ENCODE measurements around the gene COL28A1.
"Not testable (repeated sequence)": the region's sequence is repeated elsewhere in the genome, so short reads cannot be mapped to it uniquely, and the experiment has no call there.

Gene COL28A1

GRCh38 chr7:7535691-7536090, at the start of gene COL28A1:
COL28A1 (minus strand) TSS chr7:7535873; CDS start chr7:7532875, 2,998 bp downstream.
- no peak for DNase-seq

- DNase-seq = no peak
Measured at GRCh38 chr7:7584653-7585052, 49.0 kb upstream of the COL28A1 start.

- DNase-seq = no peak
Measured at GRCh38 chr7:7583731-7584130, 48.1 kb upstream of the COL28A1 start.

DNA sequence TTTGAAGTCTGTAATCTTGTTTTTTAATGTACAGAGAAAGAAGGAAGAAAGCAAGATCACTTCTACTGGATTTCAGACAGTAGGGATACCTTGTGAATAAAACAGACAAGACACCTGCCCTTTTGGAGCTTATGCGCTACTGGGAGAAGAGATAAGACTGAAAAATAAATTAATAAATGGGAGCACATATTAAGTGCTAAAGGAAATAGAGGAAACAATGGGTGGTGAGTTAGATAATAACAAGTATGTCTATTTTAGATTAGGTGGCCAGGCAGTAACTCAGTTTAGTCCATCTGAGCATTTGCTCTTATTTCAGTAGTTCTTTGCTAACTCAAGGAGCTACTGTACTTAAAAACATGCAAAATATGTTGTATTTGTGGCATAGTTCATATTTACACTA, 46.9 kb upstream of the COL28A1 start:
- DNase-seq = no peak

DNA sequence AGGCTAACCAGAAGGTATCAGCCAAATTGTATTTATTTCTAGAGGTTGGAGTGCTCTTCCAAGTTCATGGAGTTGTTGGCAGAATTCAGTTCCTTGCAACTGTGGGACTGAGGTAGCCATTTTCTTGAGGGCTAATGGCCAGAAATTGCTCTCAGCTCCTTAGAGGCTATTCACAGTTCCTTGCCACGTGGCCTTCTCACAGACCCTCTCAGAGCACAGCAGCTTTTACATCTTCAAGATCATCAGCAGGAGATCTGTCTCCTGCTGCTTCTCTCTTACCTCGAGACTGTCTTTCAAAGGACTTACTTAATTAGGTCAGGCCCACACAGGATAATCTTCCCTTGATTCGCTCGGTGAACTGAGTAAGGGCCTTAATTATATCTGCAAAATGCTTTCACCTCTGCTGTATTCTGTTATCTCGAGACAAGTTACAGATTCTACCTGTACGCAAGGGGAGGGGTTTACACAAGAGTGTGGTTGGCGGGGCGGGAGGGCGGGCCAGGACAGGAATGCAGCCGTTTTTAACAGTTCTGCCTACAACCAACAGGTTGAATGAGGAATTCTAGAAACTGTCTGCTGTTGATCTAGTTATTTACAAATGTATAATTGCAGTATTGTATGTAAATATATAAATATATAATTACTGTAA, 46.0 kb upstream of the COL28A1 start:
- DNase-seq = no peak

DNA sequence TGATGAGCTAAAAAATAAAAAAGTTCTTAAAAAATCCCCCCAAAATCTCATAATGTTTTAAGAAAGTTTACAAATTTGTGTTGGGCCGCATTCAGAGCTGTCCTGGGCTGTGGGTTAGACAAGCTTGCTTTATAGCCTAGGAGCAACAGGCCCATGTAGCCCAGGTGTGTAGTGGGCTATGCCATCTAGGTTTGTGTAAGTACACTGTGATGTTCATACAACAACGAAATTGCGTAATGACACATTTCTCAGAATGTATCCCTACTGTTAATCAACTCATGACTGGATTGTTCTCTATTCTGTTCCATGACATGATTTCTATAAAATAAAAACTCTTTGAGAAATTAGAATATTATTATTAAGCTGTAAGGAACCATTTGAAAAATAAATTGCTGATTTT, 44.0 kb upstream of the COL28A1 start:
- DNase-seq = no peak

- no peak for DNase-seq
Measured at GRCh38 chr7:7577888-7578287, 42.2 kb upstream of the COL28A1 start.

DNA sequence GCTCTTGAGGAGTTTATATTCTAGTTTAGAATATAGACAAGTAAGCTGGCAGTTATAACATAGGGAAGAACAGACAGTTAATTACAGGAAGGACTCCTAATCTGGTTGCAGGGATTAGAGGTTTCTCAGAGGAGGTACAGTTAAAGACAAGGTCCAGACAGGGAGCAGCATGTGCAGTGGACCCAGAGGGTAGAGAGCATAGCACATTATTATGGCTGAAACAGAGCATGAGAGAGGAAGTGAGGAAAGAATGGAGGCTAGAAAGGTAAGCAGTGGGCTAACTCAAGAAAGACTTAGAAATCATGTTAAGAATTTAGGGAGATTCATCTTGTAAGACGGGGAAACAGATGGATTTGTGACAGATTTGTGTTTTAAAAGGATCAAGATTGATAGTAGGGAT, 40.7 kb upstream of the COL28A1 start:
- DNase-seq = no peak

DNA sequence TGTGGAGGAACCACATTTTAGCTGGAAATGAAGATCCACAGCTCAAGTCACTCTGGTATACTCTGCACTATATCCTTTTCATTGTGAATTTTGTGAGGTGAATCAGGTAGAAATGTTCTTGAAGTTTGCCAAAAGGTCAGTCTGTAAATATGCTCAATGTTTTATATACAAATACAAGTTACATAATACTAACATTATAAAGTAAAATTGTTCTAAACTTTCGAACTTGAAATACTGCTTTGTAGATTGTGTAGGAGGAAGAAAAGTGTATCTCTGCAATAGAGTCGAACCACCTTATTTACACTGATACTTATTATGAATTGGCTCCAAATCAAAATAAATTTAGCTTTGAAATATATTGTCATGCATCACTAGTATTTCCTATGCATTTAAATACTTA, 38.0 kb upstream of the COL28A1 start:
- no peak for DNase-seq

- no peak for DNase-seq
Measured at GRCh38 chr7:7570584-7570983, 34.9 kb upstream of the COL28A1 start.

DNA sequence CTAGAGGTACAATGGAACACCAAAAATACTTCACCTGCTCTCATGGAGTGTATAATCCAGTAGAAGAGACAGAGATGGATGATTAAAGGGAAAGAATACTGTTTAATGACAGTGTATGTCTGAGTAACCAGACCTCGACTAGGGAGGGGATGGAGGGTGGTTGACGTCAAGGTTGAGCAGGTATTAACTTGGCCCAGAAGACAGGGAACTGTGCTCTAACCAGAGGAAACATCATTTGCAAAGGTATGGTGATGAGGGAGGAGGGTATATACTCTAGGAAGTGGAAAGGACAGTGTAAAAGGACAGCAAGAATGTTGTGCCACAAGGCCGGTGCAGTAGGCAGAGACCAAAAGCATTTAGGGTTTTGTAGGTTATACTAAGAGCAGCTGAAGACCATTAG, 33.9 kb upstream of the COL28A1 start:
- no peak for DNase-seq

DNA sequence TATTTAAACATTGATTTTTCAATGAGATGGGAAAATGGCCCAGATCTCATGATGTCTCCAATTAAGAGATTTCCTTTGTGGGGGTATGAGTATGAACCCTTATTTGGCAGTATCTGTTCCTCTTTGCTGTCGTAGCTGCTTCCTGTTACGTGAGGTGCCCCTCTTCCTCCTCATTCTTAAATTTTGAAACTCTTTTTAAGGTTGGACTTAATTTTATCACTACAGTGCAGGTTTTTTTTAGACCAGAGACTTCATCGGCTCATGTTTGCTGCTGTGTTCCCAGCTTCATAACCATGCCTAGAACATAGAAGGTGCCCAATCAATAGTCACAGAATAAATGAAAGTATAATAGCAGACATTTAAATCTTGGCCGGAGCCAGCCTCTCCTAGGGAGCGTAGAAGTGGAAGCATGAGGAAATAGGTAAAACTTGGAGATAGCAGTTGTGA, 33.4 kb upstream of the COL28A1 start:
- DNase-seq = no peak

DNA sequence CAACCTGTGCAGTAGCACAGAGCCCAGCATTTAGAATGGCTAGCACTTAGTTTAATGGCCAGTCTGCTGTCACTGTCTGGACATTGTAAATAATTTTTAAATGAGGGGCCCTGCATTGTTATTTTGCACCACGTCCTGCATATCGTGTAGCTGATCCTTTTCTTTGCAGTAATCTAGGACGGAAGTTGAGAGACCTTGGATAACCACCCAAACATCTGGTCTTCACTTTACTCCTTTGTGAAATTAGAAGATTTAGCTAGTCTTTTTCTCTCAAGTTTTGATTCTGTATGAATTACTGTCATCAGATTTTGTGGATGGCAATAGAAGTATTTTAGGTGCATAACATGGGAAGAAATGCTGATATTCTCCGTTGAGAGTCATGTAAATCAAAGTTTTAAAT, 32.9 kb upstream of the COL28A1 start:
- DNase-seq = no peak

DNA sequence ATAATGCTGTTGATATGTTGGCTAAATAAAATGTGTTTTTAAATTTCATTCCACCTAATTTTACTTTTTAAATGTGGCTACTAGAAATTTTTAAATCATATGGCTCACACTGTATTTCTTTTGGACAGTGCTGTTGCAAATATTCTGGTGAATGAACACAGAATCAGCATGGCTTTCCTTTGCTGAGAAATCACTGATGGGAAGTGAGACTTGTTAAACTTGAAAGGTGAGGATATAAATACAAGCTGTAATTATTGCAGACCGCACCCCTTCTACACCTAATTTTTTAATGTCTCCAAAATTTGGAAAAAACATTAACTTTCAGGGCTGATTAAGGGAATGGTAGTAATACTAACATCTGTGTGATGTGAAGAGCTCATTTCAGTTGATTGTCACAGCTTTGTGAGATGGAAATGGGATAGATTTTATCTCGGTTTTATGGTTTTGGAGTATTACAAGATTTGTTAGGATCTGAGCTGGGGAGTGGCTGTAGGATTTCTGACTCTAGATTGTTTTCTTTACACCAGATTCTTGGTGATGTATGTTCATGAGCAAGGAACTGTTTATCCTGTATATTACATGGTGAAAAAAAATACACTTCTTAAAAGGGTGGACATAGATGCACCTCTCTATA, 32.3 kb upstream of the COL28A1 start:
- DNase-seq = no peak

DNA sequence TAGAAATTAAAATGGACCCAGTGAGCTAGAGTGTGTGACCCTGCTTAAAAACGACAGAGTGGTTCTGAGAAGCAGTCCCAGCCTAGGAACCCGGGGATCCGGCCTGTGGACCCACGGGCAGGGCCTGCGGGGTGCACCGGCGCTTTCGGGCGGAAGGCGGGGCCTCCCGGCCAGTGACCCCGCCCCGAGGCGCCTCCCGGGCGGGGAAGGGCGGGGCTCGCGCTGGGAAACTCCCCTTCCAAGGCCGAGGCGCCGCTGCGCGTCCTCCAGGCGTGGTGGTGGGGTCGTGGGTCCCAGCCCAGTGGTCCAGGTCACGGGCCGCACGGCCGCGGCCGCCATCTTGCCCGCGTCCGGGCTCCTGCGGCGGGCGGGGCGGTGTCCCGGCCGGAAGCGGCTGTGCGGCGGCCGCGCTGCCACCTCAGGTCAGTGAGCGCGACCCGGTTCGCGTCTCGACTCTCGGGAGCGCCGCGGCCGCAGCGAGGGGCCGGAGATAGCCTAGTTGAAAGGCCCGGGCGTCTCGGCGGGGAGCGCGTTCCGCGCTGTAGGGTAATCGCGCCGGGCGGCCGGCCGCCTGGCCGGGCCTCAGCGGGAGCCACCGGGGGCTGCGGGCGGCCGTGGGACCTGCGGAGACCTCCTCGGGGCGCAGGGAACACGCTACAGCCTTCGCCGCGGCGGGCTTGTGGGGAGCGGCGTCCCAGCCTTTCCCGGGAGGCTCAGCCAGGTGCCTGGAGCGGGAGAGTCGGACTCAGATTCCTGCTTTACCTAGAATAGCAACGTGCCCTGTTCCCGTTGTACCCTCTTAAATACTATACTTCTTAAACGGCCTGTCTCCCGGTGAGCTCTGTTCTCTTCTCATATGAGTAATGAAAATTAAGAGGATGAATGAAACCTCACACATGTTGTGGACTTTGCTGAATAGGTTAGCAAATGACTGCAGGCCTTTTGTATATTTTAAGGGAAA, 31.3 kb upstream of the COL28A1 start, which contains the start of gene MIOS:
Gene MIOS, plus strand, starts transcription at position 234 of the 961 bp plus-strand sequence. CDS start 5,592 bp downstream, outside the sequence.
- peak; percentile 53 to 78 (median 59) for DNase-seq

- no peak for DNase-seq
Measured at GRCh38 chr7:7565746-7566650, 30.3 kb upstream of the COL28A1 start.

- no peak for DNase-seq
Measured at GRCh38 chr7:7565018-7565680, 29.5 kb upstream of the COL28A1 start.

GRCh38 chr7:7564323-7564780, 28.7 kb upstream of the COL28A1 start:
- no peak for DNase-seq

- no peak for DNase-seq
Measured at GRCh38 chr7:7563813-7564212, 28.1 kb upstream of the COL28A1 start.

GRCh38 chr7:7563269-7563668, 27.6 kb upstream of the COL28A1 start:
- no peak for DNase-seq

GRCh38 chr7:7562736-7563135, 27.1 kb upstream of the COL28A1 start:
- no peak for DNase-seq

- DNase-seq = not testable (repeated sequence)
Measured at GRCh38 chr7:7561591-7561990, 25.9 kb upstream of the COL28A1 start.

Data from activated naive CD4-positive, alpha-beta T cell (primary cell).